GM21367 (cell line): ENCODE measurements around the gene PBLD.
"Not testable (repeated sequence)": the region's sequence is repeated elsewhere in the genome, so short reads cannot be mapped to it uniquely, and the experiment has no call there.

Experiments
- ATAC-seq: cut with Tn5 transposase; IDR thresholded peaks from one replicate; pipeline ENCODE4 v1.9.1; 2021; ENCODE audit not compliant: unreplicated experiment

PBLD gene

GRCh38 chr10:68331455-68332258 is 1.1 kb downstream of the PBLD start, which contains the start of gene HNRNPH3:
TSS of gene HNRNPH3 (plus strand) at chr10:68332064. CDS start at chr10:68337222, 5,158 bp downstream.
- ATAC-seq: peak; percentile 65

GRCh38 chr10:68330852-68331454 is 1.8 kb downstream of the PBLD start:
- no peak for ATAC-seq

GRCh38 chr10:68329506-68329861 is 3.2 kb downstream of the PBLD start:
- ATAC-seq: no peak

- ATAC-seq: no peak
These were observed 4.6 kb downstream of the PBLD start for GRCh38 chr10:68327889-68328786.

- ATAC-seq: not testable (repeated sequence)
These were observed 8.3 kb downstream of the PBLD start for GRCh38 chr10:68324396-68324795.

- ATAC-seq: no peak
These were observed 14.2 kb downstream of the PBLD start for GRCh38 chr10:68318331-68319059.

- no peak for ATAC-seq
These were observed 17.1 kb downstream of the PBLD start for GRCh38 chr10:68315582-68315981.

- ATAC-seq: not testable (repeated sequence)
These were observed 17.8 kb downstream of the PBLD start for GRCh38 chr10:68314930-68315329.

- no peak for ATAC-seq
These were observed 22.2 kb downstream of the PBLD start for GRCh38 chr10:68310531-68310930.

- ATAC-seq: no peak
These were observed 26.9 kb downstream of the PBLD start for GRCh38 chr10:68305854-68306253.

- ATAC-seq: no peak
These were observed 28.8 kb downstream of the PBLD start for GRCh38 chr10:68303849-68304412.

GRCh38 chr10:68302871-68303270 is 29.9 kb downstream of the PBLD start:
- no peak for ATAC-seq

GRCh38 chr10:68302503-68302823 is 30.3 kb downstream of the PBLD start:
- no peak for ATAC-seq

- ATAC-seq: no peak
These were observed 30.8 kb downstream of the PBLD start for GRCh38 chr10:68301790-68302502.

GRCh38 chr10:68301301-68301700 is 31.4 kb downstream of the PBLD start:
- no peak for ATAC-seq

- no peak for ATAC-seq
These were observed 35.7 kb downstream of the PBLD start for GRCh38 chr10:68296843-68297663.

- ATAC-seq: no peak
These were observed 42.0 kb downstream of the PBLD start for GRCh38 chr10:68290736-68291135.

- no peak for ATAC-seq
These were observed 44.0 kb downstream of the PBLD start for GRCh38 chr10:68288717-68289116.
